OCI-LY7 (cell line): ENCODE data around the gene FBXO11. TPM values are rescaled to one million over a fixed set of nuclear protein-coding genes. Genes with fewer than 3 reads are reported as not detected.

Experiments
- BruUV-seq: library from RNA; stranded (reverse); fragments of 400-500 nt; replicated peaks from 2 replicates; lab custom pipeline; 2021; lab: Mats Ljungman, UMichigan
- CTCF ChIA-PET: fragments of 300-600 bp; sonication (Branson Sonifier 250); formaldehyde crosslinking; loops from one replicate; lab custom pipeline; 2022; ENCODE audit warnings: antibody characterized with exemption; ENCODE audit not compliant: unreplicated experiment; lab: Charles Lee
- POLR2A ChIA-PET: fragments of 300-600 bp; sonication (Branson Sonifier 250); formaldehyde crosslinking; loops from one replicate; lab custom pipeline; 2022; ENCODE audit warnings: antibody characterized with exemption; lab: Charles Lee
- DNase-seq: peaks from one replicate; pipeline ENCODE4 v3.0.0-alpha.2; 2015; ENCODE audit warnings: low spot score
- H2AFZ ChIP-seq: fragments of 200-600 bp; sonication (generic), shearing (Covaris generic); 2 replicates; pipeline ENCODE4 v1.6.1; 2014; ENCODE audit warnings: mild to moderate bottlenecking, antibody characterized with exemption, low read length, moderate library complexity
- H3K27ac ChIP-seq: fragments of 200-600 bp; sonication (generic); 2 replicates; pipeline ENCODE4 v1.5.1; 2014; ENCODE audit warnings: mixed run types, low read depth, mild to moderate bottlenecking, moderate library complexity, low read length, inconsistent platforms; ENCODE audit not compliant: poor library complexity, severe bottlenecking
- H3K36me3 ChIP-seq: fragments of 200-600 bp; sonication (generic); 2 replicates; pipeline ENCODE4 v1.6.1; 2014; ENCODE audit warnings: mild to moderate bottlenecking, antibody characterized with exemption, low read length, moderate library complexity, mixed read lengths; ENCODE audit not compliant: insufficient read depth
- H3K4me1 ChIP-seq: fragments of 200-600 bp; sonication (generic); 2 replicates; pipeline ENCODE4 v1.5.1; 2014; ENCODE audit warnings: mild to moderate bottlenecking, low read length; ENCODE audit not compliant: insufficient read depth, poor library complexity, severe bottlenecking
- H3K4me2 ChIP-seq: fragments of 200-600 bp; sonication (generic); 2 replicates; pipeline ENCODE4 v1.6.1; 2014; ENCODE audit warnings: mild to moderate bottlenecking, low read length
- H3K4me3 ChIP-seq: fragments of 200-600 bp; sonication (generic); 2 replicates; pipeline ENCODE4 v1.5.1; 2014; ENCODE audit warnings: mild to moderate bottlenecking, low read depth, low read length; ENCODE audit not compliant: poor library complexity, severe bottlenecking
- H3K79me2 ChIP-seq: fragments of 200-600 bp; sonication (generic); 2 replicates; pipeline ENCODE4 v1.6.1; 2016; ENCODE audit warnings: low read depth, mild to moderate bottlenecking, low read length, moderate library complexity, mixed read lengths; ENCODE audit not compliant: insufficient read depth
- H3K9me2 ChIP-seq: fragments of 200-600 bp; sonication (generic); 2 replicates; pipeline ENCODE4 v1.6.1; 2016; ENCODE audit warnings: mild to moderate bottlenecking, low read length, mixed read lengths; ENCODE audit not compliant: insufficient read depth
- H3K9me3 ChIP-seq: fragments of 200-600 bp; sonication (generic); 2 replicates; pipeline ENCODE4 v1.6.1; 2014; ENCODE audit warnings: mild to moderate bottlenecking, mixed run types, low read length, mixed read lengths
- H4K20me1 ChIP-seq: fragments of 200-600 bp; sonication (generic); 2 replicates; pipeline ENCODE4 v1.6.1; 2014; ENCODE audit warnings: mild to moderate bottlenecking, antibody characterized with exemption, low read length, moderate library complexity, mixed read lengths; ENCODE audit not compliant: insufficient read depth
- CTCF ChIP-seq: fragments of 200-600 bp; sonication (generic); conservative IDR thresholded peaks from 2 replicates; pipeline ENCODE4 v1.5.1; 2014; ENCODE audit warnings: mild to moderate bottlenecking, antibody characterized with exemption, low read length, moderate library complexity, mixed read lengths
- EZH2phosphoT487 ChIP-seq: fragments of 200-600 bp; sonication (generic); IDR thresholded peaks from 2 replicates; pipeline ENCODE4 v1.6.1; 2018; ENCODE audit warnings: low read depth, borderline replicate concordance, mild to moderate bottlenecking, mixed run types, antibody characterized with exemption, low read length, moderate library complexity, mixed read lengths
- intact Hi-C: fragments of 100-400 bp; cut with micrococcal nuclease; formaldehyde crosslinking; loops from one replicate; pipeline ENCODE4 v1.10.0; 2022; ENCODE audit not compliant: unreplicated experiment
- total RNA-seq, 2 experiments: library from RNA; depleted of rRNA in 1 of 2; stranded (reverse); fragments of >200 nt in 1 of 2; shearing (Covaris generic) in 1 of 2; gene quantifications; 2 replicates each; pipeline ENCODE4 v1.2.3, GENCODE V29; 2014 to 2022

FBXO11 gene
- total RNA-seq, 2 experiments from 2014 or later: 31.9 to 73.2 TPM

GRCh38 chr2:47849368-47849767, 56.9 kb downstream of the FBXO11 start:
- ChIA-PET POLR2A (interaction anchor here (0.6 to 1.5 kb wide), 3 partner anchors 9 to 46 kb away, joined by 3 to 4 read pairs (median 4); no protein-coding TSS in a partner anchor), CTCF (interaction anchor here (0.9 kb wide), 1 partner anchor 43 kb away, joined by 3 read pairs; no protein-coding TSS in a partner anchor)
- Histone ChIP-seq H3K9me3 (no peaks in the 10 kb centered on the region), H3K9me2 (no peaks in the 10 kb centered on the region), H3K4me2 (no peak overlapping the region), H2AFZ (no peak overlapping the region), H3K4me1 (no peaks in the 10 kb centered on the region), H4K20me1 (peaks cover 15% of the 10 kb centered on the region), H3K36me3 (peaks cover 17% of the 10 kb centered on the region), H3K4me3 (no peak overlapping the region), H3K79me2 (peaks cover 76% of the 10 kb centered on the region), H3K27ac (no peak overlapping the region)
- TF ChIP-seq EZH2phosphoT487: no peak
- no peak for TF ChIP-seq CTCF
- no peak for DNase-seq
- intact Hi-C loops: no loop called here
- no TSS peak for BruUV-seq

- Histone ChIP-seq H4K20me1 (no peaks in the 10 kb centered on the region), H3K4me2 (no peak overlapping the region), H3K36me3 (peaks cover 22% of the 10 kb centered on the region), H3K79me2 (peaks cover 52% of the 10 kb centered on the region; the same call in 1 of the 2 replicates), H3K27ac (no peak overlapping the region), H3K4me3 (no peak overlapping the region), H3K9me2 (no peaks in the 10 kb centered on the region), H2AFZ (no peak overlapping the region), H3K4me1 (peaks cover 9% of the 10 kb centered on the region), H3K9me3 (no peaks in the 10 kb centered on the region)
- intact Hi-C loops: no loop called here
- BruUV-seq: no TSS peak
- DNase-seq: no peak
- ChIA-PET POLR2A (no interaction called here), CTCF (no interaction called here)
- TF ChIP-seq CTCF: no peak
- no peak for TF ChIP-seq EZH2phosphoT487
These were observed 62.1 kb downstream of the FBXO11 start for GRCh38 chr2:47844162-47844561.

- Histone ChIP-seq H3K9me2 (no peaks in the 10 kb centered on the region), H3K4me1 (peaks cover 9% of the 10 kb centered on the region), H3K27ac (no peak overlapping the region), H3K4me2 (no peak overlapping the region), H3K36me3 (peaks cover 30% of the 10 kb centered on the region), H3K79me2 (peaks cover 45% of the 10 kb centered on the region; the same call in 1 of the 2 replicates), H3K9me3 (no peaks in the 10 kb centered on the region), H3K4me3 (no peak overlapping the region), H2AFZ (no peak overlapping the region), H4K20me1 (no peaks in the 10 kb centered on the region)
- intact Hi-C loops: no loop called here
- ChIA-PET POLR2A (interaction anchor here (0.6 to 1.8 kb wide), 6 partner anchors 10 to 429 kb away, joined by 3 to 6 read pairs (median 4); no protein-coding TSS in a partner anchor), CTCF (interaction anchor here (0.5 kb wide), 1 partner anchor 551 kb away, joined by 3 read pairs; no protein-coding TSS in a partner anchor)
- DNase-seq: no peak
- BruUV-seq: no TSS peak
- TF ChIP-seq EZH2phosphoT487 (no peak), CTCF (no peak)
These were observed 62.9 kb downstream of the FBXO11 start for GRCh38 chr2:47843407-47843806.
